Measurements from ENCODE around the gene MYO5C.

DNA sequence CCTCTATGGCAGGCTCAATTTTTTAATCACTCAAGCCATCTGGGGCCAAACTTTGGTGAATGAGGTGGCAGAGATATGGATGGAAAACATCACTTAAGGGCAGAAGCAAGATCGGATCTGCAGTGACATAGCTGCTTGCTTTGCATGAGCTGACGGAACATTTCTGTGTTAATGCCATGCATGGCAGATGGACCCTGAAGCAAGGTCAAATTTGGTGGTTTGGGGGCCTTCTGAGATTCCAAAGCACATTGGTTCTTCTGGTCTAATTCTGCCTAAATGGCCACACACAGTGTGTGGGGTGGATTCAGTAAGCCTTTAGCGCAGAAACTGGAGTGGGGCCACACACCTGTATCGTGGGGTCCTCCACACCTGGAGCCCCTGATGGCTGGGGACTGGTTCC lies 144.7 kb downstream of the MYO5C start:
- no peak for TF ChIP-seq IRF2 (CRISPR knock-in tag; IDR thresholded peaks at IDR 0.05)
- no peak for TF ChIP-seq EZH2 (conservative IDR thresholded peaks at IDR 0.05; ENCODE audit: low read depth, low read length)
- no peak for TF ChIP-seq NR2F1 (CRISPR knock-in tag; IDR thresholded peaks at IDR 0.05)
- TF ChIP-seq, protein P1, sequence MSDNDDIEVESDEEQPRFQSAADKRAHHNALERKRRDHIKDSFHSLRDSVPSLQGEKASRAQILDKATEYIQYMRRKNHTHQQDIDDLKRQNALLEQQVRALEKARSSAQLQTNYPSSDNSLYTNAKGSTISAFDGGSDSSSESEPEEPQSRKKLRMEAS (IDR thresholded peaks at IDR 0.05) = no peak
- TF ChIP-seq REL (CRISPR knock-in tag; conservative IDR thresholded peaks at IDR 0.05) = no peak
